IMR-90 (cell line): ENCODE data around the gene SPATS2L. TPM values are rescaled to one million over a fixed set of nuclear protein-coding genes. Genes with fewer than 3 reads are reported as not detected.

Source experiments
- ATAC-seq: fragments of 200-7000 bp; cut with Tn5 transposase; 2 replicates; pipeline ENCODE4 v1.9.1; 2020; ENCODE audit warnings: low read depth, mild to moderate bottlenecking, moderate library complexity
- BruUV-seq: library from RNA; stranded (reverse); fragments of 400-500 nt; replicated peaks from 2 replicates; lab custom pipeline; 2021; lab: Mats Ljungman, UMichigan
- CTCF ChIA-PET: fragments of 300-600 bp; formaldehyde crosslinking; extraction: SDS; loops from one replicate; lab custom pipeline; 2021; ENCODE audit warnings: antibody characterized with exemption; lab: Yijun Ruan, JAX
- POLR2A ChIA-PET: fragments of 300-600 bp; sonication (Branson Sonifier 250); formaldehyde crosslinking; loops from one replicate; lab custom pipeline; 2022; ENCODE audit warnings: antibody characterized with exemption; ENCODE audit not compliant: unreplicated experiment; lab: Charles Lee
- DNase-seq: peaks from one replicate; pipeline ENCODE4 v3.0.0; 2013
- H2AFZ ChIP-seq: replicated peaks from 2 replicates; pipeline ENCODE3; 2013; ENCODE audit warnings: low read length, mild to moderate bottlenecking; ENCODE audit not compliant: poor library complexity
- H2AK5ac ChIP-seq: 2 replicates; pipeline ENCODE4 v1.6.1; 2013; ENCODE audit warnings: low read depth, low read length, inconsistent platforms
- H2AK9ac ChIP-seq: replicated peaks from 2 replicates; pipeline ENCODE3; 2013; ENCODE audit warnings: mild to moderate bottlenecking, low read depth, low read length, moderate library complexity; ENCODE audit not compliant: poor library complexity
- H2BK120ac ChIP-seq: 2 replicates; pipeline ENCODE4 v1.6.1; 2013; ENCODE audit warnings: low read depth, low read length, inconsistent platforms
- H2BK15ac ChIP-seq: 3 replicates; pipeline ENCODE4 v1.6.1; 2013; ENCODE audit warnings: low read depth, low read length, inconsistent platforms
- H2BK20ac ChIP-seq: 2 replicates; pipeline ENCODE4 v1.6.1; 2013; ENCODE audit warnings: low read depth, mild to moderate bottlenecking, inconsistent platforms, low read length, moderate library complexity
- H2BK5ac ChIP-seq: 2 replicates; pipeline ENCODE4 v1.6.1; 2013; ENCODE audit warnings: mild to moderate bottlenecking, low read depth, low read length, inconsistent platforms; ENCODE audit not compliant: poor library complexity, severe bottlenecking
- H3K14ac ChIP-seq: replicated peaks from 2 replicates; pipeline ENCODE4 v1.6.1; 2013; ENCODE audit warnings: low read depth, low read length, inconsistent platforms
- H3K18ac ChIP-seq: 2 replicates; pipeline ENCODE4 v1.6.1; 2013; ENCODE audit warnings: low read depth, low read length, control low read depth
- H3K23ac ChIP-seq: 2 replicates; pipeline ENCODE4 v1.6.1; 2013; ENCODE audit warnings: low read depth, low read length, inconsistent platforms
- H3K27ac ChIP-seq: 2 replicates; pipeline ENCODE4 v1.5.1; 2013; ENCODE audit warnings: mild to moderate bottlenecking, control low read depth, low read length; ENCODE audit not compliant: insufficient read depth
- H3K27me3 ChIP-seq: 2 replicates; pipeline ENCODE4 v1.6.1; 2013; ENCODE audit warnings: low read length; ENCODE audit not compliant: control insufficient read depth, insufficient read depth
- H3K36me3 ChIP-seq: 2 replicates; pipeline ENCODE4 v1.6.1; 2013; ENCODE audit warnings: low read length, mixed read lengths; ENCODE audit not compliant: control insufficient read depth, insufficient read depth
- H3K4ac ChIP-seq: 2 replicates; pipeline ENCODE4 v1.6.1; 2013; ENCODE audit warnings: low read depth, low read length, inconsistent platforms
- H3K4me1 ChIP-seq: 2 replicates; pipeline ENCODE4 v1.6.1; 2013; ENCODE audit warnings: low read length, mixed read lengths; ENCODE audit not compliant: control insufficient read depth, insufficient read depth
- H3K4me2 ChIP-seq: 2 replicates; pipeline ENCODE4 v1.6.1; 2013; ENCODE audit warnings: low read depth, mild to moderate bottlenecking, control low read depth, low read length, moderate library complexity
- H3K4me3 ChIP-seq: 2 replicates; pipeline ENCODE4 v1.5.1; 2013; ENCODE audit warnings: low read depth, mild to moderate bottlenecking, control low read depth, low read length, moderate library complexity; ENCODE audit not compliant: insufficient read depth
- H3K56ac ChIP-seq: 2 replicates; pipeline ENCODE4 v1.6.1; 2013; ENCODE audit warnings: low read length, inconsistent platforms; ENCODE audit not compliant: insufficient read depth; ENCODE audit errors: extremely low read depth
- H3K79me1 ChIP-seq, 2 experiments: 2 replicates each; pipeline ENCODE4 v1.6.1; 2013; ENCODE audit warnings: low read length in 2 of 2, inconsistent platforms in 1 of 2, low read depth in 1 of 2
- H3K9ac ChIP-seq: 2 replicates; pipeline ENCODE4 v1.6.1; 2013; ENCODE audit warnings: low read depth, low read length, control low read depth
- H3K9me1 ChIP-seq: 2 replicates; pipeline ENCODE4 v1.6.1; 2013; ENCODE audit warnings: low read length, inconsistent platforms; ENCODE audit not compliant: insufficient read depth
- H3K9me3 ChIP-seq: 2 replicates; pipeline ENCODE4 v1.6.1; 2013; ENCODE audit warnings: low read length; ENCODE audit not compliant: control insufficient read depth, insufficient read depth
- H4K20me1 ChIP-seq: 2 replicates; pipeline ENCODE4 v1.6.1; 2013; ENCODE audit warnings: low read length, inconsistent platforms; ENCODE audit not compliant: insufficient read depth
- H4K5ac ChIP-seq: 2 replicates; pipeline ENCODE4 v1.6.1; 2013; ENCODE audit warnings: mild to moderate bottlenecking, low read depth, low read length, control low read depth
- H4K8ac ChIP-seq, 2 experiments: 2 replicates each; pipeline ENCODE4 v1.6.1; 2013; ENCODE audit warnings: low read depth in 2 of 2, low read length in 2 of 2, control low read depth in 1 of 2, inconsistent platforms in 1 of 2
- H4K91ac ChIP-seq: 2 replicates; pipeline ENCODE4 v1.6.1; 2013; ENCODE audit warnings: low read depth, low read length, inconsistent platforms; ENCODE audit not compliant: insufficient read depth
- BHLHE40 ChIP-seq: fragments of 150-350 bp; IDR thresholded peaks from 2 replicates; pipeline ENCODE4 v1.6.1; 2016; ENCODE audit warnings: mild to moderate bottlenecking, low read depth, low read length
- CEBPB ChIP-seq: IDR thresholded peaks from 2 replicates; pipeline ENCODE4 v1.6.1; 2012; ENCODE audit warnings: low read depth, low read length, improper control_type of control experiment
- CHD1 ChIP-seq: IDR thresholded peaks from 2 replicates; pipeline ENCODE4 v1.6.1; 2012; ENCODE audit warnings: low read depth, low read length, improper control_type of control experiment
- FOS ChIP-seq: fragments of 150-350 bp; IDR thresholded peaks from 2 replicates; pipeline ENCODE4 v1.6.1; 2016; ENCODE audit warnings: low read depth, low read length
- MAFK ChIP-seq: IDR thresholded peaks from 2 replicates; pipeline ENCODE4 v1.6.1; 2012; ENCODE audit warnings: low read depth, low read length, improper control_type of control experiment
- MAZ ChIP-seq: IDR thresholded peaks from 2 replicates; pipeline ENCODE4 v1.6.1; 2012; ENCODE audit warnings: low read depth, mild to moderate bottlenecking, low read length, improper control_type of control experiment, moderate library complexity, borderline replicate concordance
- MXI1 ChIP-seq: IDR thresholded peaks from 2 replicates; pipeline ENCODE4 v1.6.1; 2012; ENCODE audit warnings: low read depth, mild to moderate bottlenecking, low read length, moderate library complexity, borderline replicate concordance
- NFE2L2 ChIP-seq: fragments of 150-350 bp; IDR thresholded peaks from 2 replicates; pipeline ENCODE4 v1.6.1; 2016; ENCODE audit warnings: low read depth, mild to moderate bottlenecking, low read length
- POLR2A ChIP-seq: IDR thresholded peaks from 2 replicates; pipeline ENCODE4 v1.6.1; 2012; ENCODE audit warnings: mild to moderate bottlenecking, low read depth, low read length
- RAD21 ChIP-seq: IDR thresholded peaks from 2 replicates; pipeline ENCODE4 v1.6.1; 2012; ENCODE audit warnings: low read length, improper control_type of control experiment
- RCOR1 ChIP-seq: IDR thresholded peaks from 2 replicates; pipeline ENCODE4 v1.6.1; 2012; ENCODE audit warnings: mild to moderate bottlenecking, low read length, improper control_type of control experiment; ENCODE audit not compliant: insufficient replicate concordance
- RFX5 ChIP-seq: IDR thresholded peaks from 2 replicates; pipeline ENCODE4 v1.8.0; 2012; ENCODE audit warnings: low read depth, mild to moderate bottlenecking, low read length, moderate library complexity
- SMC3 ChIP-seq: fragments of 150-350 bp; IDR thresholded peaks from 2 replicates; pipeline ENCODE4 v1.6.1; 2016; ENCODE audit warnings: low read depth, mild to moderate bottlenecking, antibody characterized with exemption, low read length, moderate library complexity
- dilution Hi-C: fragments of 300-500 bp; cut with HindIII; formaldehyde crosslinking; loops from one replicate; pipeline ENCODE4 v1.14.3; 2018; ENCODE audit warnings: low sequenced_read_pairs; ENCODE audit not compliant: unreplicated experiment
- in situ Hi-C: fragments of 300-500 bp; cut with MboI; formaldehyde crosslinking; loops from 3 replicates; pipeline ENCODE4 v1.14.3; 2019; ENCODE audit warnings: low sequenced_read_pairs, inconsistent platforms, mixed read lengths
- intact Hi-C: fragments of 100-400 bp; cut with micrococcal nuclease; formaldehyde crosslinking; loops from 2 replicates; pipeline ENCODE4 v1.10.0; 2022
- polyA plus RNA-seq, 3 experiments: library from polyadenylated mRNA; depleted of rRNA; stranded (reverse); fragments of >200 nt; gene quantifications; 2 replicates each; pipeline ENCODE4 v1.2.3, GENCODE V29; 2012; ENCODE audit warnings: low replicate concordance in 1 of 3
- total RNA-seq: library from RNA; depleted of rRNA; stranded (reverse); fragments of >200 nt; gene quantifications from 2 replicates; pipeline ENCODE4 v1.2.3, GENCODE V29; 2012
- TF ChIP-seq, protein P1 (sequence below): conservative IDR thresholded peaks from 2 replicates; pipeline ENCODE4 v1.5.1; 2012; ENCODE audit warnings: mild to moderate bottlenecking, low read depth, low read length, improper control_type of control experiment
- TF ChIP-seq, protein P2 (sequence below): fragments of 150-350 bp; IDR thresholded peaks from 2 replicates; pipeline ENCODE4 v1.6.1; 2017; ENCODE audit warnings: mild to moderate bottlenecking, antibody characterized with exemption, low read length, low read depth
- TF ChIP-seq, protein P3 (sequence below): fragments of 150-350 bp; IDR thresholded peaks from 2 replicates; pipeline ENCODE4 v1.6.1; 2016; ENCODE audit warnings: low read depth, mild to moderate bottlenecking, low read length, moderate library complexity, borderline replicate concordance

SPATS2L gene
- total and polyA plus RNA-seq, 2 of the 4 experiments (the other 2 are of a cell fraction), result 118 to 155 TPM

DNA sequence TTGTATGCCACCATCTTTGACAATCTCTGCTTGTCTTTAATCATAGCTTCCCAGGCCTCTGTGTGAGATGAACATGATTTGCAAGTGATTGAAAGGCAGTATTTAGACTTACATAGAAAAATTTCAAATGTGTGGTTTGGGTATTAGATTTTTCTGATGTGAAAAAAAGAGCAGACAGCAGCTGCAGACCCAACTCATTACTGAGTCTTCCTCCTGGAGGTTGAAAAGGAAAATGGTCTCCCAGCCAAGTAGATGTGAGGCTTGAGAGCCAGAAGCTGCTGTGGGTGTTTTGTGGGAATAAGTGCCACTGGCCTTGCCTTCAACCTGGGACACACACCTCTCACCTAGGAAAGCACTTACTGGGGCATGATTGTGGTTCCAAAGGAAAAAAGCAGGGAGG is 110.9 kb downstream of the SPATS2L start:
- CTCF ChIA-PET, result interaction anchor here (1.5 kb wide), 1 partner anchor 431 kb away, joined by 3 read pairs; no protein-coding TSS in a partner anchor
- H3K36me3 ChIP-seq, result peaks cover 49% of the 10 kb centered on the region

More for the DNA sequence above, 110.9 kb downstream of the SPATS2L start:
- Histone ChIP-seq H4K20me1 (no peaks in the 10 kb centered on the region), H3K23ac (no peak overlapping the region), H3K56ac (no peak overlapping the region), H3K9me1 (0 out of 2 replicates have a peak, but pooled peaks cover 4% of the 10 kb centered on the region), H3K4me3 (no peak overlapping the region), H3K9me3 (no peaks in the 10 kb centered on the region), H3K79me1 (peaks cover 35 to 57% of the 10 kb centered on the region in 2 experiments), H3K18ac (no peak overlapping the region), H4K5ac (no peak overlapping the region), H2BK15ac (no peak overlapping the region), H2BK20ac (no peak overlapping the region), H3K9ac (no peak overlapping the region), H3K27me3 (no peaks in the 10 kb centered on the region), H2AK5ac (no peak overlapping the region), H3K27ac (no peak overlapping the region), H2AK9ac (no peak overlapping the region), H3K4me2 (no peak overlapping the region), H2BK5ac (no peak overlapping the region), H4K91ac (no peak overlapping the region), H4K8ac (no peak overlapping the region), H3K4me1 (no peaks in the 10 kb centered on the region), H2AFZ (no peak overlapping the region), H2BK120ac (no peak overlapping the region), H3K4ac (no peak overlapping the region), H3K14ac (no peak overlapping the region)
- in situ Hi-C loops, result no loop called here
- DNase-seq, result no peak
- intact Hi-C loops, result no loop called here
- dilution Hi-C loops, result no loop called here
- TF ChIP-seq FOS (no peak), CHD1 (no peak), MAZ (no peak), RAD21 (no peak), POLR2A (no peak), SMC3 (no peak), RCOR1 (no peak), NFE2L2 (no peak), RFX5 (no peak), CEBPB (no peak), MXI1 (no peak), MAFK (no peak), BHLHE40 (no peak)
- TF ChIP-seq, protein P1, sequence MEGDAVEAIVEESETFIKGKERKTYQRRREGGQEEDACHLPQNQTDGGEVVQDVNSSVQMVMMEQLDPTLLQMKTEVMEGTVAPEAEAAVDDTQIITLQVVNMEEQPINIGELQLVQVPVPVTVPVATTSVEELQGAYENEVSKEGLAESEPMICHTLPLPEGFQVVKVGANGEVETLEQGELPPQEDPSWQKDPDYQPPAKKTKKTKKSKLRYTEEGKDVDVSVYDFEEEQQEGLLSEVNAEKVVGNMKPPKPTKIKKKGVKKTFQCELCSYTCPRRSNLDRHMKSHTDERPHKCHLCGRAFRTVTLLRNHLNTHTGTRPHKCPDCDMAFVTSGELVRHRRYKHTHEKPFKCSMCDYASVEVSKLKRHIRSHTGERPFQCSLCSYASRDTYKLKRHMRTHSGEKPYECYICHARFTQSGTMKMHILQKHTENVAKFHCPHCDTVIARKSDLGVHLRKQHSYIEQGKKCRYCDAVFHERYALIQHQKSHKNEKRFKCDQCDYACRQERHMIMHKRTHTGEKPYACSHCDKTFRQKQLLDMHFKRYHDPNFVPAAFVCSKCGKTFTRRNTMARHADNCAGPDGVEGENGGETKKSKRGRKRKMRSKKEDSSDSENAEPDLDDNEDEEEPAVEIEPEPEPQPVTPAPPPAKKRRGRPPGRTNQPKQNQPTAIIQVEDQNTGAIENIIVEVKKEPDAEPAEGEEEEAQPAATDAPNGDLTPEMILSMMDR, result no peak
- TF ChIP-seq, protein P2, sequence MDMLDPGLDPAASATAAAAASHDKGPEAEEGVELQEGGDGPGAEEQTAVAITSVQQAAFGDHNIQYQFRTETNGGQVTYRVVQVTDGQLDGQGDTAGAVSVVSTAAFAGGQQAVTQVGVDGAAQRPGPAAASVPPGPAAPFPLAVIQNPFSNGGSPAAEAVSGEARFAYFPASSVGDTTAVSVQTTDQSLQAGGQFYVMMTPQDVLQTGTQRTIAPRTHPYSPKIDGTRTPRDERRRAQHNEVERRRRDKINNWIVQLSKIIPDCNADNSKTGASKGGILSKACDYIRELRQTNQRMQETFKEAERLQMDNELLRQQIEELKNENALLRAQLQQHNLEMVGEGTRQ, result no peak
- TF ChIP-seq, protein P3, sequence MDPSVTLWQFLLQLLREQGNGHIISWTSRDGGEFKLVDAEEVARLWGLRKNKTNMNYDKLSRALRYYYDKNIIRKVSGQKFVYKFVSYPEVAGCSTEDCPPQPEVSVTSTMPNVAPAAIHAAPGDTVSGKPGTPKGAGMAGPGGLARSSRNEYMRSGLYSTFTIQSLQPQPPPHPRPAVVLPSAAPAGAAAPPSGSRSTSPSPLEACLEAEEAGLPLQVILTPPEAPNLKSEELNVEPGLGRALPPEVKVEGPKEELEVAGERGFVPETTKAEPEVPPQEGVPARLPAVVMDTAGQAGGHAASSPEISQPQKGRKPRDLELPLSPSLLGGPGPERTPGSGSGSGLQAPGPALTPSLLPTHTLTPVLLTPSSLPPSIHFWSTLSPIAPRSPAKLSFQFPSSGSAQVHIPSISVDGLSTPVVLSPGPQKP, result no peak
- ATAC-seq, result no peak
- POLR2A ChIA-PET, result no interaction called here
- no TSS peak for BruUV-seq
